SJSA1 (cell line): ENCODE results near the gene SIPA1L2. TPM values are rescaled to one million over a fixed set of nuclear protein-coding genes. Genes with fewer than 3 reads are reported as not detected.

Source experiments
- DNase-seq, 2 experiments: peaks; one replicate each; pipeline ENCODE4 v3.0.0-alpha.2; 2015 to 2020; ENCODE audit warnings: low spot score in 2 of 2, low read depth in 1 of 2
- H3K27ac ChIP-seq: fragments of 250-450 bp; sonication (Bioruptor Pico); 2 replicates; pipeline ENCODE4 v1.5.1; 2020; ENCODE audit warnings: mild to moderate bottlenecking, moderate library complexity
- H3K27me3 ChIP-seq: fragments of 250-450 bp; sonication (Bioruptor Pico); replicated peaks from 2 replicates; pipeline ENCODE4 v1.5.1; 2020; ENCODE audit warnings: mild to moderate bottlenecking, moderate library complexity
- H3K36me3 ChIP-seq: fragments of 250-450 bp; sonication (Bioruptor Pico); 2 replicates; pipeline ENCODE4 v1.5.1; 2020; ENCODE audit warnings: mild to moderate bottlenecking
- H3K4me1 ChIP-seq: fragments of 250-450 bp; sonication (Bioruptor Pico); replicated peaks from 2 replicates; pipeline ENCODE4 v1.6.1; 2021; ENCODE audit warnings: mild to moderate bottlenecking
- H3K4me3 ChIP-seq: fragments of 250-450 bp; sonication (Bioruptor Pico); 2 replicates; pipeline ENCODE4 v1.5.1; 2020; ENCODE audit warnings: mild to moderate bottlenecking
- H3K9me3 ChIP-seq: fragments of 250-450 bp; sonication (Bioruptor Pico); replicated peaks from 2 replicates; pipeline ENCODE4 v1.5.1; 2020; ENCODE audit warnings: mild to moderate bottlenecking
- total RNA-seq: library from RNA; depleted of rRNA; stranded (reverse); fragments of >200 nt; shearing (Covaris generic); gene quantifications from 2 replicates; pipeline ENCODE4 v1.2.3, GENCODE V29; 2014

Gene SIPA1L2
- total RNA-seq, 1 experiment from 2014 or later, result 10.4 TPM

DNA sequence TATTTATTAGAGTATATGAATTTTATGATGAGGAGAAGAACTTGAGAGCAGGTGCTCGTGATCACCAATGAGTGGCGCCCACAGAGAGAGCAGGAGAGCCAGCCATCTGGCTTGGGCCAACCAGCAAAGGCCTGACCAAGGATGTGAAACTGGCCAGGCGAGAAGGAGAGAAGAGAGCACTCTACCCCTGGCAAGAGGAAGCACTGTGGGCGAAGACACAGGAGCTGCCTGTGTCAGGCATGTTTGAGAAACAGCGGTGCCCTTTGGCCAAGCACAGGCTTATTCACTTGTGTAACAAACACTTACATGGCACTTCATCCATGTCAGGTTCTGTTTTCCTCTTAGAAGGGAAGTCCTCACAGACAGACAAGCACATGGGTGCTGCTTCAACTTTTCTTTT is 4.2 kb upstream of the SIPA1L2 start:
- no peaks in the 10 kb centered on the region for H3K36me3 ChIP-seq
- no peaks in the 10 kb centered on the region for H3K27me3 ChIP-seq
- no peak for DNase-seq
- peaks cover 6% of the 10 kb centered on the region for H3K4me1 ChIP-seq
- H3K27ac ChIP-seq, result no peak overlapping the region
- H3K4me3 ChIP-seq, result no peak overlapping the region
- H3K9me3 ChIP-seq, result no peaks in the 10 kb centered on the region

DNA sequence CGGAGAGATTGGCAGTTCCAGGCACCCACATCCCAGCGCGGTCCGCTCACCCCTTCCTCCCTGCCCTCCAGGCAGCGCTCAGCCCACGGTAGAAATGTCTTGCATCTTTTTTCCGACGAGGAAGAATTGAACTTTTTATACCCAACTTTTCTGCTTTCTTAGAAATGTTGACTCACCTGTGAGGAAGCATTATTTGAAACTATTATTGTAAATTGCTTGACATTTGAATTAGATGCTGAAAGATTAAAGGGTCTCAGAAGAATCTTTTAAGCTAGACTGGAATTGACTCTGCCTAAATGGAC is 912 bp upstream of the SIPA1L2 start:
- Histone ChIP-seq H3K4me3 (peak overlapping the region; percentile 76), H3K27me3 (no peaks in the 10 kb centered on the region), H3K9me3 (no peaks in the 10 kb centered on the region), H3K36me3 (no peaks in the 10 kb centered on the region), H3K4me1 (peaks cover 9% of the 10 kb centered on the region), H3K27ac (no peak overlapping the region)
- no peak for DNase-seq

DNA sequence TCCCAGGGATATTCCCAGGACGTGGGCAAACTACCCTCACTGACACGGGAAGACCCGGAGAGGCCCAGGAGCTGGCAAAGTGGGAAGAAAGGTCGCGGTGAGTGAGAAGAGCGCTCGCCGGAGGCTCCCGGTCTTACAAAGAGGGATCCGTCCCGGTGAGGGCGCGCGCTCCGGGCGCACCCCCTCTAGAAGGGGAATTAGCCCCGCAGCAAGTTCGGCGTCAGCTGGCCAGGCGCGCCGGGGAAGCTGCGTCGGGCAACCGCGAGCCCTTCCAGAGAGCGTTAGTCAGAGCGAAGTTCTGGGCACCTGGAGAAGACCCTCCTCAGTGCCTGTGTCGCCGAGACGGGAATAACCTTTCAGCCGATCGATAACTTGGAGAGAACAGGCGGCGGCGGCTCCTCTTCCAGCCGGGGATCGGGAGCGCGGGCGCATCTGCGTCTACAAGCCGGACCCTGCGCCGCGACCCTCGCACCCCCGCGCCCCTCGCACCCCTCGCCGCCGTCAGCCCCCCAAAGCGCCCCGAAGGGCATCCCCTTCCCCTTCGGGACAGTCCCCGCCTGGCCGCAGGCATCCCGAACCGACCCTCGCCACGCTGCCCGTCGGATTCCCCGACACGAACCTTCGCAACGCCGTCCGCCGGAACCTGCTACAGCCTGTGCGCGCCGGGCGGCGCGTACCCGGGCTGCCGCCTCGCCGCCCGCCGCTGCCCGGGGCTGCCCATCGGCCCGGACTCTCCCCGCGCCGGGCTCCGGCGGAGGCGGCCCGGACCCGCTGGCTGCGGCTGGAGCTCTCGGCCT is 485 bp downstream of the SIPA1L2 start:
- DNase-seq, result peak in 1 of 2 experiments; percentile 55
- Histone ChIP-seq H3K4me3 (peak overlapping the region; percentile 76), H3K4me1 (peaks cover 9% of the 10 kb centered on the region), H3K27ac (no peak overlapping the region), H3K36me3 (no peaks in the 10 kb centered on the region), H3K9me3 (no peaks in the 10 kb centered on the region), H3K27me3 (no peaks in the 10 kb centered on the region)

DNA sequence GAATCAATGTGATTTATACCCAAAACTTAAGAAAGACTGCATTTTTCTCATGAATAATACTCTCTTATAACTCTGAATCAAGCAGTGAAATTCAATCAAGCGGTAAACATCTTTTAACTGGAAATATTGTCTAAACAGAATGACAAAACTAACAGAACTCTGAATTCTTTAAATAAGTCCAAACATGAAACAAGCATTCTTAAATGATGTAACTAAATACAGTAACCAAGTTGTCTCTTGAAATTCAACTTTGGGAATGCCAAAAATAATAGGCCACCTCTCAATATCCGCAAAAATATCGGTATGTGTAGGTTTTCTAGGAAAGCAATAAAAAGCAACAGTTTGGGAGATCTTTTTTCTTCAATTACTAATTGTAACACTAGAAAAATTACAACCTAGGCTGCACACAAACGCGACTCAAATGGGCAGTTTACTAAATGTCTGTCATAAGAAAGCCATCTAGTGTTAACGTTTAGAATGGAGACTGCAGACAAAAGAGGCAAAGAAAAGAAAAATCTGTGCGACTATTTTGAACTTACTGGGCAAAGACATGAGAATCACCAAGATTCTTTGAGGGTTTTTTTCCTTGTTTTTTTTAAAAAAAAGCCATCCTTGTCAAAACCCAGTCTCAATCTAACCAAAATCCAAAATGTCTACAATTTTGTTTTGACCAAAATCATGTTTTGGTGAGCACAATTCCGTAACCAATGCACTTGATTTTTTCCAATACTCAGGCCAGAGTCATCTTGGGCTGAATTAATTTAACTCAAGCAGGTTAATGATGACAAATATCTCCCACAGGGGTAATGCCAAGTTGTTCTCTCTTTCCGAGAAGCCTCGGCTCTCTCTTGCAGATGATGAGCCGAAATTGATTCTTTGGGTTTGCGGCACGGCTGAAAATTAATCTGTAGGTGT is 1.3 kb downstream of the SIPA1L2 start:
- H3K4me3 ChIP-seq, result peak overlapping the region; percentile 76
- peaks cover 9% of the 10 kb centered on the region for H3K4me1 ChIP-seq
- no peaks in the 10 kb centered on the region for H3K27me3 ChIP-seq
- H3K27ac ChIP-seq, result no peak overlapping the region
- no peaks in the 10 kb centered on the region for H3K9me3 ChIP-seq
- no peaks in the 10 kb centered on the region for H3K36me3 ChIP-seq
- DNase-seq, result peak in 1 of 2 experiments; percentile 48

DNA sequence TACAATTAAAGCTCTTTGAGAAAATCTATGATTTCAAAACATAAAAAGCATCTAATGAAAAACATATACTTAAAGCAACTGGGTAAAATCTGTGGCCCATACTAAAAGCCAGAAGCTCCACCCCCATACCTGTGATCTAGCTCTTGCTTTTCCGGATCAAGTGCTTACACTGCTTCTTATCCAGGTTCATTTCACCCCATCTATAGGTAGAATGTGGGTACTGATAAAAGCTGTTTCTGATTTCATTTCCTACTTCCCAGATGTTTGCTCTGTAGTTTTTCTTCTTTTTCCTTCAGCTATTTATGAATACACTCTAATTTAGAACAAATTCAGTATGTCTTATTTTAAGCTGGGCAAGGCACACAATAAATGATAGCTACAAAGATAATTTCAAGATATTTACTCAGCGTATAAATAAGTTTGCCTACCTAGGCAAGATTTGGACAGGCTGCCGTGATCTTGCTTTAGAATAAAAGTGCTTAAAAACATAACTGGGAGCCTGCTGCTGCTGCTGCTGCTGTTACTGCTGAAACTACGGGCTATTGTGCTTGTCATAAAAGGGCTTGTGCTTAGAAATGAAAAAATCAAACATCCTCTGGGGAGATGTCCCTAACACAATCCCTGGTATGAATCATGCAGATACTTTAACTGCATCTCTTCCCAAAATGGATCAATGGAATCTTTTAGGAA is 2.1 kb downstream of the SIPA1L2 start:
- H3K4me3 ChIP-seq, result no peak overlapping the region
- H3K36me3 ChIP-seq, result no peaks in the 10 kb centered on the region
- no peaks in the 10 kb centered on the region for H3K9me3 ChIP-seq
- no peak overlapping the region for H3K27ac ChIP-seq
- H3K27me3 ChIP-seq, result no peaks in the 10 kb centered on the region
- H3K4me1 ChIP-seq, result peaks cover 9% of the 10 kb centered on the region
- DNase-seq, result peak in 1 of 2 experiments; percentile 10

DNA sequence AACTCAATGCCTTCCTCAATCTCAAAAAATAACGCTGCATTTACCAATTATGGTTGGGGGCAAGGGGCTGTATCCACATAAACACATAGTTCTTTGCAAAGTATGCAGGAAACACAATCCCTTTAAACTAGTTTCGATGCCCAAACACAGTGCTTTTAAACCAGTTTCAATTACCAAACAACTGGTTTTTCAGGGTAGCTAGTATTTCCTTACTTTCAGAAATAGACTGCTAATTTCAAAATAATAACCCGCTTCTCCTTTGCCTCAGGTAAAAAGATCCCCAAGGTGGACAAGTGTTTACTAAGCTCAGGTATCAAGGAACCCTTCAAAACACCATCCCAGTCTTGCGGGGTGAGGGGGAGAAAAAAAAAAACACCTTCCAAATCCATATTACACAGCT is 2.8 kb downstream of the SIPA1L2 start:
- Histone ChIP-seq H3K9me3 (no peaks in the 10 kb centered on the region), H3K36me3 (no peaks in the 10 kb centered on the region), H3K27me3 (no peaks in the 10 kb centered on the region), H3K27ac (no peak overlapping the region), H3K4me3 (no peak overlapping the region), H3K4me1 (peaks cover 9% of the 10 kb centered on the region)
- DNase-seq, result no peak

DNA sequence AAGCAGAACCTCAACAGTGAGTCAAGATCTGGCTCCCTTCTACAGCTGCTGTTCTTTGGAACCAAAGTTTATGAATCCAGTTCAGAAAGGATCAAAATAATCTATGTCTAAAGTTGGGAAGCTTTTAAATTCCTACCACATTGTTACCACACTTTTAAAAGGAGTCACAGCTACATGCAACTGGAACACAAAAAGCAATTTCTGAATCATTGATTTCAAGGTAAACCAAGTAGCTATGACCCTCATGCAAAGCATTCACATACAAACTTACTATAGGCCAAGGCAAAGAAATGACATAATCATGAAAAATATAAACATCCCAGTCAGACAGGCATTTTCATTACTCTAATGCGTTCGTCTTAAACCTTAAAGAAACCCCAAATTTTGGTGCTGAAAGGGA is 3.5 kb downstream of the SIPA1L2 start:
- Histone ChIP-seq H3K4me3 (no peak overlapping the region), H3K9me3 (no peaks in the 10 kb centered on the region), H3K27ac (no peak overlapping the region), H3K4me1 (peaks cover 9% of the 10 kb centered on the region), H3K27me3 (no peaks in the 10 kb centered on the region), H3K36me3 (no peaks in the 10 kb centered on the region)
- DNase-seq, result no peak

DNA sequence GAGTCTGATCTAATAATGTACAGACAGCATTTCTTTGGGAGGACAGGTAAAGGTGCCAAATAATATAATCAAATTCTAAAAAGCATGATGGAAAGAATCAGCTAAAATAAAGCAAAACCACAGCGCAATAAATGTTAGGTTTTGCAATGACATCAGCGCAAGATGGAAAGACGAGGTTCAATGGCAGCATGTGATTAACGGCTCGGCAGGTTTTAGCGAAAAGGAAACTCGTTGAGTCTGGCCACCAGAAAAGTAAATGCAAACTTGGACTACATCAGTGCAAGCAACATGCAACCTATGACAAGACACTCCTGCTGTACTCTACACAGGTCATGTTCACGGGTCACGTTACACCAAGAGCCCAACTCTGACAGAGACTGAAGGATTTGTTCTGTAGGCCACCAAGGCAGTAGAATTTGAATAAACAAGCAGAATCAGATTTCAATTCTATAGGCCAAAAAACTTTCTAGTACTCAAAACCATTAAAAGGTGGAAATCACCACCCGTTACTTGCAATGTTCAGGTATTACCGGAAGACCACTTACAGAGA is 4.5 kb downstream of the SIPA1L2 start:
- Histone ChIP-seq H3K27me3 (no peaks in the 10 kb centered on the region), H3K4me1 (peaks cover 12% of the 10 kb centered on the region)

DNA sequence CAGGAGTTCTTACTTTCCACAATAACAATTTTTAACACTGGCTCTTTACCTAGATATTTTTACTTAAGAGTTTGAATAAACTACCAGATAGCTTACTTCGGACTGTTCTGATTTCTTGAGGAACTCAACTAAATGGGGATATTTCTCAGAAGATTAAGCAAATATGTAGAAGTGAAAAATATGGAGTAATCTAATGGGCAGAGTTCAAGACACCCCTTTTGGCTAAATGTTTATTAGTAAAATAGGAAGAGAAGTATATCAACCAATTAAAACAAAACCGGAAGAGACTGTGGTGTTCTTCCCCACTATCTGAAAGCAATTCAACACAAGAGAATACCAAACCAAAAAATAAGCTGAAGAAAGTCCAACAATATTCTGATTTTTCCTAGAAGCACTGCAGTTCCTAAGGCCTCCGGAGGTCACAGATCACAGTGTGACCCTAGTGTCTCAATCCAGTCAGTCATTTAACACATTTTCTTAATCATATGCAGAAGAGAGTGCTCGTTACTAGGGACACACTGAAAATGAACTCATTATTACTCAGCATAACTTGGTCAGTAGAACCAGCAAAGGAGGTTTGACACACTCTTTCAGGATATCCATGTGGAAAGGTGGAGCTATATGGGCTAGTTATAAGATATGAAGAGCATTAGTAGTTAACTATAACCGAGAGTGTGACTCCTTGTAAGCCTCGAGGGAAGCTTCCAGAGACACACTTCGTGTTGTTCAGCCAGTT is 5.2 kb downstream of the SIPA1L2 start:
- Histone ChIP-seq H3K4me1 (peaks cover 15% of the 10 kb centered on the region), H3K4me3 (no peak overlapping the region)
- DNase-seq, result no peak

More for the DNA sequence above, 4.5 kb downstream of the SIPA1L2 start:
- no peaks in the 10 kb centered on the region for H3K9me3 ChIP-seq
- H3K36me3 ChIP-seq, result no peaks in the 10 kb centered on the region
- DNase-seq, result no peak
- H3K4me3 ChIP-seq, result no peak overlapping the region
- H3K27ac ChIP-seq, result no peak overlapping the region

DNA sequence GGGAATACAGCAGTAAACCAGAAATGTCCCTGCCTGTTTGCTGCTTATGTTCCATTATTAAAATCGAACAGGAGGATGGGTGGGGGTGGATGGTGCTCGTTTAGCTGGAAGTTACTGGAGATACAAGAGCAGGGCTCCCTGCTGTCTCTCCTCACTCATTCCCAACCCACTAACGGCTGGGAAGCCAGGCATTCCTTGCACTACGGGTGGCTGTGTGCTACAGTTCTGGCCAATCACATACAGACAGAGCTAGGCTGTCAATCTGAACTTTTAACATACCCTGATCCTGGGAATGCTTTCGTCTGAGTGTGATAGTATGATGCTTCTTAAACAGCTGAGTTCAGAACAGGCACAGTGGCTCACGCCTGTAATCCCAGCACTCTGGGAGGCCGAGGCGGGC is 7.0 kb downstream of the SIPA1L2 start:
- Histone ChIP-seq H3K4me3 (no peak overlapping the region), H3K27me3 (no peaks in the 10 kb centered on the region), H3K4me1 (peaks cover 10% of the 10 kb centered on the region), H3K36me3 (no peaks in the 10 kb centered on the region), H3K9me3 (no peaks in the 10 kb centered on the region), H3K27ac (no peak overlapping the region)
- DNase-seq, result no peak

More for the DNA sequence above, 5.2 kb downstream of the SIPA1L2 start:
- Histone ChIP-seq H3K27ac (no peak overlapping the region), H3K36me3 (no peaks in the 10 kb centered on the region), H3K27me3 (no peaks in the 10 kb centered on the region), H3K9me3 (no peaks in the 10 kb centered on the region)

DNA sequence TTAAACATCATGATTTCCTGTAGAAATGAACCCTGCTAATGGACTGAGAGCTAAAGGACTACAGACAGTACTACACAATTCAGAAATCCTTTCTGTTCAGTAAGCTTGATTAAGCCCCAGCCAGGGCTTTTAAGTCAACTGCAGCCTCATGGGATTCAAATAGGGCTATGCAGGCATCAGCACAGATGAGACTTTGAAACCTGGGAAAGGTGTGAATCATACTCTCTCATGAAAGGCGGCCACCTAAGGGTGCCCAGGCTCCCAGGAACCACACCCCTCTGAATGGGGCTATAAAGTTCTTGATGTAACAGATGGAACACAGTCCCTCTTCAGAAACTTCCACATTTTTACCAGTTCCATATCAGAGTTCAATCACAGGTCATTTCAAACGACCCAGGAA is 7.6 kb downstream of the SIPA1L2 start:
- peaks cover 10% of the 10 kb centered on the region; the same call in 1 of the 2 replicates for H3K4me1 ChIP-seq
- no peak overlapping the region for H3K4me3 ChIP-seq

DNA sequence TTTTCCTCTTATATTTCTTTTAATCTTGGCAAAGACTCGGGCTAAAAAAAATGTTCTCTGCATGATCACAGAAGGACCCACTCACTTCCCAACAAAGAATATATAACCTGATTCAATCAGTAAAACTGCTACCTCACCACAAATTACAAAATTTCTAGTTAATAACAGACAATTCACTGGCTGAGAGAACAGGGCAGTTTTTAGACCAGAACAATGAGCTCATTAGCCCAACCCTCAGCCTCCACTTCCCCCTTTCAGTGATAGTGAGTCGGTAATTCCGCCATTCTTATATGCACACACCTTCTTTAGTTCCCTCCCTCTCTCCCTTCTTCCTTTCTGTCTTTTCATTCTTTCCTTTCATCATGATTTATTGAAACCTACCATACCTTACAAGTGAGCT is 8.9 kb downstream of the SIPA1L2 start:
- H3K27me3 ChIP-seq, result no peaks in the 10 kb centered on the region
- H3K4me3 ChIP-seq, result no peak overlapping the region
- DNase-seq, result no peak
- H3K9me3 ChIP-seq, result no peaks in the 10 kb centered on the region
- H3K4me1 ChIP-seq, result peaks cover 10% of the 10 kb centered on the region; the same call in 1 of the 2 replicates
- no peaks in the 10 kb centered on the region for H3K36me3 ChIP-seq
- no peak overlapping the region for H3K27ac ChIP-seq

More for the DNA sequence above, 7.6 kb downstream of the SIPA1L2 start:
- no peaks in the 10 kb centered on the region for H3K27me3 ChIP-seq
- no peaks in the 10 kb centered on the region for H3K9me3 ChIP-seq
- no peak for DNase-seq
- H3K27ac ChIP-seq, result no peak overlapping the region
- no peaks in the 10 kb centered on the region for H3K36me3 ChIP-seq
